ENCODE results near the gene TMC1.

GRCh38 chr9:72636621-72637020 is 115.2 kb downstream of the TMC1 start:
- TF ChIP-seq POLR2AphosphoS5 (IDR thresholded peaks at IDR 0.05; ENCODE audit: low read length) (no peak), ESRRA (IDR thresholded peaks at IDR 0.05; ENCODE audit: low read length) (no peak), CTCF (IDR thresholded peaks at IDR 0.05 in 2 of 3, conservative IDR thresholded peaks at IDR 0.05 in 1 of 3; ENCODE audit: control insufficient read depth in 2 of 3, extremely low read depth in 1 of 3, insufficient read depth in 1 of 3, low read depth in 3 of 3, low read length in 3 of 3) (no peak), NFIC (IDR thresholded peaks at IDR 0.05; ENCODE audit: low read depth, low read length) (no peak), POLR2A (IDR thresholded peaks at IDR 0.05; ENCODE audit: low read depth, low read length) (no peak), CUX1 (IDR thresholded peaks at IDR 0.05; ENCODE audit: insufficient replicate concordance, low read depth, low read length) (no peak), ZNF274 (IDR thresholded peaks at IDR 0.05; ENCODE audit: insufficient read depth, insufficient read length) (no peak)

All from GM12878 (cell line).